GM18951 (cell line): ENCODE results near the gene SPRN.

ENCODE experiments used
- POLR2A ChIP-seq: IDR thresholded peaks from 4 replicates; pipeline ENCODE4 v1.6.1; 2011; ENCODE audit warnings: mild to moderate bottlenecking; ENCODE audit not compliant: insufficient read length, insufficient read depth; ENCODE audit errors: extremely low read depth
- in situ Hi-C: fragments of 300-500 bp; cut with MboI; formaldehyde crosslinking; loops from one replicate; pipeline ENCODE4 v1.12.0; 2022; ENCODE audit warnings: low sequenced_read_pairs, mixed read lengths, inconsistent platforms; ENCODE audit not compliant: unreplicated experiment

Gene SPRN

GRCh38 chr10:133461027-133461426 lies 36.6 kb upstream of the SPRN start:
- no peak for TF ChIP-seq POLR2A
- in situ Hi-C loops = no loop called here

DNA sequence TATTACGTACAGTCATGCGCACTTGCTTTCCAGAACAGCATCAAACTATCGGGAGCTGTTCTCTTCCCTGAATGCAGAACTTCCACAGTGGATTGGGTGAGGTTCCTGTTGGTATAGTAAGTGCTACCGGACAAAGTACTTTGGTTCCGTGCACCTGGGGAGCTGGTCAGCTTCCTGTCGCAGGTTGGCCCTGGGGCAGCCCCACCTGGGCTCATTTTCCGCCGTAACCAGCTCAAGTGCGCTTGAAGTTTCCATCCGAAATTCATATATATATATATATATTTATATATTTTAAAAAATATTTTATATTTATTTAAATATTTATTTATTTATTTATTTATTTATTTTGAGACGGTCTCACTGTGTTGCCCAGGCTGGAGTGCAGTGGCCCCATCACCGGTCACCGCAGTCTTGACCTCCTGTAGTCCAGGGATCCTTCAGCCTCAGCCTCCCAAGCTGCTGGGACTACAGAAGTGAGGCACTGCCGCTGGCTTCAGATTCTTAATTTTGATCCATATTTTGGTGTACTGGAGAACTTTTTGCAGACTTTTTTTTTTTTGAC lies 35.9 kb upstream of the SPRN start:
- TF ChIP-seq POLR2A = no peak
- in situ Hi-C loops = no loop called here

GRCh38 chr10:133459454-133460207 lies 35.2 kb upstream of the SPRN start:
- TF ChIP-seq POLR2A = no peak
- in situ Hi-C loops = no loop called here

- no peak for TF ChIP-seq POLR2A
- in situ Hi-C loops = no loop called here
Measured at GRCh38 chr10:133458710-133459453, 34.5 kb upstream of the SPRN start.

- in situ Hi-C loops = no loop called here
- TF ChIP-seq POLR2A = no peak
Measured at GRCh38 chr10:133458021-133458709, 33.7 kb upstream of the SPRN start.

DNA sequence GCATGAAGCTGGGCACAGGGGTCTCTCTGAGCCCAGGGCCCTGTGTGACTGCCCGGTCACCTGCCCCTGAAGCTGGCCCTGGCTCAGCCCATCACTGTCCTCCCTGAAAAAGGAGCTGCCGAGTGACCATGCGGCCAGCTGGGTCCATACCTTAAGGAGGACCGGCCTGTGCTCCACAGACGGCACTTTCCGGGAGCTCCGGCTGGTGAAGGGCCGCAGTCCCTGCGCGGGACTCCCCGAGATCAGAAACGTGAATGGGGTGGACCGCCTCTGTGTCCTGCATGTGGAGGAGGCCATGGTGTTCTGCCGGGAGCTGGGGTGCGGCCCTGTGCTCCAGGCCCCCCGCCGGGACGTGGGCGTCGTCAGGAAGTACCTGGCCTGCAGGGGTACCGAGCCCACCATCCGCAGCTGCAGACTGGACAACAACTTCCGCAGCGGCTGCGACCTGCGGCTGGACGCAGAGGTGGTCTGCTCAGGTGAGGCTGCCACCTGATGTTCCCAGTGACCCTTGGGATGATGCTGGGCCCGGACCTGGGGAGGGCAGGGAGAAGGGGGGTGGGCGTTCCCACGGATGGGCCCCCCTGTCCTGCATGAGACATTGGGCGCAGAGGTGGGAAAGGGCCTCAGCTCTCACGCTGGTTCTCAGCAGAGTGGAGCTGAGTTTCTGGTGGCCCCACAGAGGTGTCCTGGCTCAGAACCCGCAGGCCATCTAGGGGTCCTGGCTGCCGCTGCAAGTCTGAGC lies 32.8 kb upstream of the SPRN start:
- in situ Hi-C loops = no loop called here
- TF ChIP-seq POLR2A = no peak

DNA sequence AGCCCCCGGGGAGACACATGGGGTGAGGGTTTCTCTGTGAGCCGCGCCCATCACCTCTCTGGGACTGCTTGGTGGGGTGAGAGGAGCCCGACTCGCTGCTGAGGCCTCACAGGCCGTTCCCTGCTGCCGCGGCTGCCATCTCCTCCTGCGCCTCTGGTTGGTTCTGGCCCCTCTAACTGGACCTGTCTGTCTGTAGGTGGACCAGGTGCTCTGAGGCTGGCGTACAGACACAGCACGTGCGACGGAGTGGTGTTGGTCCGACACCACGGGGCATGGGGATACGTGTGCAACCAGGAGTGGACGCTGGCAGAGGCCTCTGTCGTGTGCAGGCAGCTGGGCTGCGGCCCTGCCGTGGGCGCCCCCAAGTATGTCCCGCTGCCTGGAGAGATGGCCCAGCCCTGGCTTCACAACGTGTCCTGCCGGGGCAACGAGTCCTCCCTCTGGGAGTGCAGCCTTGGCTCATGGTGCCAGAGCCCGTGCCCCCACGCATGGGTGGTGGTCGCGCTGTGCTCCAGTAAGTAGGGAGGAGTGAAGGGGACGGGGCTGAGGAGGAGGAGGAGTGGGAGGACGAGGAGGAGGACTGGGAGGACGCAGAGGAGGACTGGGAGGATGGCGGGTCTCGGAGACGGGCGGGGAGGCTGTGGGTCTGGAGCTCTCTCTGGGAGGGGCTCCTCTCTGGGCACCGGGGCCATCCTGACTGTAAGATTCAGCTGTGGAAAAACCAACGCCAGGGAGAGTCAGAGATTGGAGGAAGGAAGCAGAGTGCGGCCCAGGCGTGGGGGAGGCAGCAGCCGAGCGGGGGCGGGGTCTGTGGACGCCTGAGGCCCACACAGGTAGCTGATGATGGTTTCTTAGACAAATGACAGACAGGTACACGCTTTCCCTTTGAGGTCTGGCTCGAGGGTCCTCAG lies 31.9 kb upstream of the SPRN start:
- no peak for TF ChIP-seq POLR2A
- in situ Hi-C loops = no loop called here

GRCh38 chr10:133455611-133456031 lies 31.2 kb upstream of the SPRN start:
- in situ Hi-C loops = no loop called here

DNA sequence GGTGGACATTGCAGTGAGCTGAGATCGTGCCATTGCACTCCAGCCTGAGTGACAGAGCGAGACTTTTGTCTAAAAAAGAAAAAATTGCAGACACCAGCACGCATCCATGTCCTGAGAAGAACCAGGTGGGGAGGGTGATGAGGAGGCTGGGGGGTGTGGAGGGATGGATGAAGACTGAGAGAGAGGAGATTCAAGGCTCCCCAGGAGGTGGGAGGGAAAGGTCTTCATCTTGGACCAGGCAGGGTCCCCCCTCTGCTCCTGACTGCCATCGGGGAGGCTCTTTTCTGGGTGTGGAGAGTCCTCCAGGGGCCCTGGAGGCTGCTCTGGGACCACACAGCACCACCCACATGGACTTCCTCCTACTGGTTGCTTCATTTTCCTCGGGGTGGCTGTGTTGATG lies 30.8 kb upstream of the SPRN start:
- in situ Hi-C loops = no loop called here

More at GRCh38 chr10:133455611-133456031, 31.2 kb upstream of the SPRN start:
- TF ChIP-seq POLR2A = no peak

GRCh38 chr10:133454204-133454893 lies 29.9 kb upstream of the SPRN start:
- no peak for TF ChIP-seq POLR2A
- in situ Hi-C loops = no loop called here

More for the DNA sequence above, 30.8 kb upstream of the SPRN start:
- TF ChIP-seq POLR2A = no peak

DNA sequence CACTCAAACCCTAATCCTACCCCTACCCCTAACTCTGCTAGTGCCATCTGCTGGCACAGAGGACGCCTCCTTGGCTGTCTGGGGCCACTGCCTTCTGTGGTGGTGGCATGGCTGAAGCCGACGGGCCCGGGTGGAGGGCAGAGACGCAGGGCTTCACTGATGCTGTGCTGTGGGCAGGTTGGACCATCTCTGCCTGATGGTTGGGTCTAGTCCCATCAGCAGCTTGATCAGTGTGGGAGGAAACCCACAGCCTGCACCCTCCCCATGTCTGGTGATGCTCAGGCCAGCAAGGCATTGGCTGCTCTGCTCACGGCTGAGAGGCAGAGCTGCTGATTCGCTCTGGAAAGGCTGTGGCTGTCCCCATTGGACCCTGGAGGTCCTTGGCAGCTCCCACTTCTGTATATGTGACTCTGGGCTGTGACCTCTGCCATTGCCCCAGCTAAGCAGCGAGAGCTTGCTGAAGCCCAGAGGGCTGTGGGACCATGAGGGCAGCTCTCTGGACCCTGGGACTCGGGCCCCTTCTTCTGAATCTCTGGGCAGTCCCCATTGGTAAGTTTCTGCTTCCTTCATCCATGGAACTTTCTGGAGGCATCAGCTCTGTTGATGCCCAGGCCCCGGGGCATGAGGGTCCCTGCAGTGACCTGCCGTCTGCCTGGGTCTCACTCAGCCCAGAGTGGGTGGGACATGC lies 29.2 kb upstream of the SPRN start, which contains the start of gene SCART1:
Gene SCART1 (plus strand): TSS at position 430 of the 688 bp plus-strand sequence. CDS start 53 bp downstream, at position 483.
- in situ Hi-C loops = no loop called here
- no peak for TF ChIP-seq POLR2A
